Mesendoderm (in vitro differentiated cells): ENCODE measurements around the gene GAL3ST2.

Experiments used
- DNase-seq: peaks from one replicate; pipeline ENCODE4 v3.0.0; 2013
- H2AK5ac ChIP-seq: 2 replicates; pipeline ENCODE4 v1.6.1; 2013; ENCODE audit warnings: low read length, inconsistent platforms
- H2BK120ac ChIP-seq: 2 replicates; pipeline ENCODE4 v1.6.1; 2013; ENCODE audit warnings: low read depth, mild to moderate bottlenecking, low read length, moderate library complexity, mixed read lengths
- H2BK15ac ChIP-seq: replicated peaks from 2 replicates; pipeline ENCODE4 v1.6.1; 2013; ENCODE audit warnings: low read depth, mild to moderate bottlenecking, moderate library complexity
- H2BK5ac ChIP-seq: 2 replicates; pipeline ENCODE4 v1.6.1; 2013; ENCODE audit warnings: low read length, inconsistent platforms
- H3K18ac ChIP-seq: 2 replicates; pipeline ENCODE4 v1.6.1; 2013; ENCODE audit warnings: mild to moderate bottlenecking, low read length, mixed read lengths
- H3K23ac ChIP-seq: one replicate; pipeline ENCODE4 v1.6.1; 2013; ENCODE audit warnings: low read length
- H3K27ac ChIP-seq: 2 replicates; pipeline ENCODE4 v1.5.1; 2013; ENCODE audit warnings: low read depth, mild to moderate bottlenecking, inconsistent platforms, low read length, moderate library complexity
- H3K27me3 ChIP-seq: 2 replicates; pipeline ENCODE4 v1.6.1; 2013; ENCODE audit warnings: low read length, control low read depth, mild to moderate bottlenecking, inconsistent platforms; ENCODE audit not compliant: insufficient read depth, poor library complexity
- H3K36me3 ChIP-seq: 2 replicates; pipeline ENCODE4 v1.6.1; 2013; ENCODE audit warnings: low read length, inconsistent platforms; ENCODE audit not compliant: control insufficient read depth, insufficient read depth
- H3K4ac ChIP-seq: one replicate; pipeline ENCODE4 v1.6.1; 2013; ENCODE audit warnings: low read depth, mild to moderate bottlenecking, low read length, moderate library complexity
- H3K4me1 ChIP-seq: 2 replicates; pipeline ENCODE4 v1.6.1; 2013; ENCODE audit warnings: low read depth, low read length, inconsistent platforms; ENCODE audit not compliant: control insufficient read depth
- H3K4me2 ChIP-seq: 2 replicates; pipeline ENCODE4 v1.6.1; 2013; ENCODE audit warnings: low read length
- H3K4me3 ChIP-seq: 2 replicates; pipeline ENCODE4 v1.5.1; 2013; ENCODE audit warnings: mild to moderate bottlenecking, low read length
- H3K56ac ChIP-seq: one replicate; pipeline ENCODE4 v1.6.1; 2013; ENCODE audit warnings: low read length
- H3K79me1 ChIP-seq: 2 replicates; pipeline ENCODE4 v1.6.1; 2013; ENCODE audit warnings: low read length, inconsistent platforms
- H3K79me2 ChIP-seq: 2 replicates; pipeline ENCODE4 v1.6.1; 2013; ENCODE audit warnings: mild to moderate bottlenecking, low read length; ENCODE audit not compliant: control insufficient read depth, insufficient read depth
- H3K9ac ChIP-seq: 2 replicates; pipeline ENCODE4 v1.6.1; 2013; ENCODE audit warnings: low read length, inconsistent platforms
- H4K5ac ChIP-seq: one replicate; pipeline ENCODE4 v1.6.1; 2013; ENCODE audit warnings: low read length
- H4K8ac ChIP-seq: one replicate; pipeline ENCODE4 v1.6.1; 2013; ENCODE audit warnings: low read depth, mild to moderate bottlenecking, control low read depth, low read length, moderate library complexity
- WGBS: extraction: QIAGEN DNeasy Blood & Tissue Kit; methylation state at CpG from one replicate; pipeline ENCODE4 v1.1.7; 2013; ENCODE audit warnings: low lambda C conversion rate, missing lambda C conversion rate; ENCODE audit not compliant: insufficient coverage; ENCODE audit errors: extremely low coverage; 5-methylcytosine and 5-hydroxymethylcytosine counted together

The GAL3ST2 gene

DNA sequence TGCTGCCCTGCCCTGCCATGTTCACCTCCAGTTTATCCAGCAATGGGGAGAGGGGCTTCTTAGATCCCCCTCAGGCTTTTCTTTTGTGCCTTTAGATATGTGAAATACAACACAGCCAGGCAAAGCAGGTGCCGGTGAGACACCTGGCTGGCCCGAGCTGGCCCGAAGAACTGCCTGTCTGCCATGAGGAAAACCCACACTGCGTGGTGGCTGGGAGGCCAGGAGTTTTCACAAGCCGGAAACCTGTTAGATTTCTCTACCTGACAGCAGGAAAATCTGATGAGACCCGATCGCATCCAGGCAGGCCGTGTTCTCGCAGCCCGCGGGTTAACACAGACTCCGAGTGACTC lies 5.7 kb upstream of the GAL3ST2 start:
- Histone ChIP-seq H2BK120ac (no peak overlapping the region), H2BK5ac (no peak overlapping the region), H3K9ac (no peak overlapping the region), H3K4me2 (no peak overlapping the region), H3K27ac (no peak overlapping the region), H2AK5ac (no peak overlapping the region), H3K18ac (no peak overlapping the region), H3K4ac (no peak overlapping the region), H4K8ac (no peak overlapping the region), H2BK15ac (no peak overlapping the region), H3K23ac (no peak overlapping the region), H3K27me3 (no peaks in the 10 kb centered on the region), H3K56ac (no peak overlapping the region), H3K4me3 (no peak overlapping the region), H3K79me1 (no peaks in the 10 kb centered on the region), H3K36me3 (no peaks in the 10 kb centered on the region), H3K4me1 (peaks cover 2% of the 10 kb centered on the region), H3K79me2 (no peaks in the 10 kb centered on the region), H4K5ac (no peak overlapping the region)
- DNase-seq: no peak
- WGBS: no CpG with 5 or more reads among the region's 12 CpGs

GRCh38 chr2:241771286-241772062 lies 5.1 kb upstream of the GAL3ST2 start:
- Histone ChIP-seq H3K36me3 (no peaks in the 10 kb centered on the region), H3K79me2 (no peaks in the 10 kb centered on the region), H2BK5ac (no peak overlapping the region), H3K4ac (no peak overlapping the region), H3K4me2 (no peak overlapping the region), H4K5ac (no peak overlapping the region), H3K27ac (no peak overlapping the region), H2AK5ac (no peak overlapping the region), H2BK15ac (no peak overlapping the region), H3K4me1 (peaks cover 2% of the 10 kb centered on the region), H3K56ac (peak overlapping the region; percentile 10), H3K18ac (no peak overlapping the region), H3K79me1 (no peaks in the 10 kb centered on the region), H3K9ac (no peak overlapping the region), H3K23ac (no peak overlapping the region), H3K4me3 (no peak overlapping the region), H4K8ac (no peak overlapping the region), H2BK120ac (no peak overlapping the region), H3K27me3 (no peaks in the 10 kb centered on the region)
- DNase-seq: peak; percentile 42
- WGBS: no CpG with 5 or more reads among the region's 38 CpGs

DNA sequence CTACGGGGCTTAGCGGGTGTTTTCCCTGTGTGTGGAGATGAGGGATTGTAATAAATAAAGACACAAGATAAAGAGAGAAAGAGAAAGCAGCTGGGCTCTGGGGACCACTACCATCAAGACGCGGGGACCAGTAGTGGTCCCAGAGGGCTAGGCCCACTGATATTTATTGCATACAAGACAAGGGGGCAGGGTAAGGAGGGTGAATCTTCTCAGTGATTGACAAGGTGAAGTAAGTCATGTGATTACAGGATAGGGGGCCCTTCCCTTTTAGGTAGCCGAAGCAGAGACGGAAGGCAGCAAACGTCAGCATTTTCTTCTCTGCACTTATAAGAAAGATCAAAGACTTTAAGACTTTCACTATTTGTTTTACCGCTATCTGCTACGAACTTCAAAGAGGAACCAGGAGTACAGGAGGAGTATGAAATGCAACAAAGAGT lies 4.5 kb upstream of the GAL3ST2 start:
- H3K36me3 ChIP-seq: no peaks in the 10 kb centered on the region
- no peak overlapping the region for H3K23ac ChIP-seq
- H3K4me2 ChIP-seq: no peak overlapping the region
- no peak overlapping the region for H3K18ac ChIP-seq
- H2BK120ac ChIP-seq: no peak overlapping the region
- H2BK15ac ChIP-seq: no peak overlapping the region
- H3K9ac ChIP-seq: no peak overlapping the region
- H2BK5ac ChIP-seq: no peak overlapping the region
- no peak overlapping the region for H3K56ac ChIP-seq
- peaks cover 2% of the 10 kb centered on the region for H3K4me1 ChIP-seq
- no peaks in the 10 kb centered on the region for H3K79me2 ChIP-seq
- H2AK5ac ChIP-seq: no peak overlapping the region
- H3K27ac ChIP-seq: no peak overlapping the region
- H3K4me3 ChIP-seq: no peak overlapping the region
- WGBS: no CpG with 5 or more reads among the region's 9 CpGs
- no peaks in the 10 kb centered on the region for H3K27me3 ChIP-seq
- no peak overlapping the region for H3K4ac ChIP-seq
- no peak overlapping the region for H4K8ac ChIP-seq
- DNase-seq: no peak
- no peaks in the 10 kb centered on the region for H3K79me1 ChIP-seq
- H4K5ac ChIP-seq: no peak overlapping the region

DNA sequence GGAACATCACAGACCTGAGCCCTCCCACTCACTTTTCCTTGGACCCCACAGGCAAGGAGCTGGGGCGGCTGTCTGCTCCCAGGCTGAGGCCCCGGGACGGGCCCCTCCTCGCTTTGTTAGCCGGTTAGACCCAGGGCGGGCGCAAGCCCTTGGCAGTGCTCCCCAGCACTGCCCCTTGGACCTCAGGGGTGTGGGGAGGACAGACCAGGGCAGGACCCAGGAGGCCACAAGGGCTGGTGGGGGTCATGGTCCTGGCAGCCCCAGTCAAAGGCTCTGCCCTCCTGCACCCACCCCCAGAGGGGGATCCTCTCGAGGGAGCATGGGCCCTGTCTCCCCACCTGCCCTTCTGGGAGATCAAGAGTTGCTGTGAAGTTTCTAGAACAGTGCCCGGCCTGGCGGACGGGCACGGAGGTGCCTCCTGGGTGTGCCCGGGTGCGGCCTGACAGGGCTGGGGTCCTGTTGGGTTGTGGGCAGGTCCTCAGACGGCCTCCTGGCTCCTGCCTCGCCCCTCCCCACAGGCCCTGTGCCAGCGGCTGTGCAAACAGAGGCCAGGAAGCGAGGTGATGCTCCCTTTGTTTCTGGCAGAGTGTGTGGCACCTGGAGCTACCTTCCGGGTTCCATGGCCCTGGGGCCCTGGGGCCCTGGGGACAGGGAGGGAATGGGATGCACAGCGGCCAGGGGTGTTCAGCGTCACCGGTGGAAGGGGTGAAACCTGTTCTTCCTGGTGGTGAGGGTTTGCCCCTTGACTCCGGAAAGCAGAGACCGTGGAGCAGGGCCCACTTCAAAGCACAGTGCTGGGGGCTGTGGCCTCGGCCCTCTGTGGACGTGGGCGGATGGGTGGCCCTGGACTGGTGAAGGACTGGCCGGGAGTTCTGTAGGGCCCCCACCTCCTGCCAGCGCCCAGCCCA lies 2.9 kb upstream of the GAL3ST2 start:
- H2BK5ac ChIP-seq: no peak overlapping the region
- no peak overlapping the region for H3K4ac ChIP-seq
- no peak overlapping the region for H3K9ac ChIP-seq
- no peak overlapping the region for H2BK15ac ChIP-seq
- no peak for DNase-seq
- H2AK5ac ChIP-seq: no peak overlapping the region
- H3K79me2 ChIP-seq: no peaks in the 10 kb centered on the region
- H3K79me1 ChIP-seq: no peaks in the 10 kb centered on the region
- no peak overlapping the region for H3K4me3 ChIP-seq
- H3K27me3 ChIP-seq: no peaks in the 10 kb centered on the region
- no peak overlapping the region for H2BK120ac ChIP-seq
- no peaks in the 10 kb centered on the region for H3K36me3 ChIP-seq
- H3K23ac ChIP-seq: no peak overlapping the region
- H4K5ac ChIP-seq: no peak overlapping the region
- H3K18ac ChIP-seq: no peak overlapping the region
- no peak overlapping the region for H3K27ac ChIP-seq
- H4K8ac ChIP-seq: no peak overlapping the region
- peak overlapping the region; percentile 7 for H3K56ac ChIP-seq
- no CpG with 5 or more reads among the region's 29 CpGs for WGBS
- H3K4me1 ChIP-seq: peaks cover 4% of the 10 kb centered on the region
- no peak overlapping the region for H3K4me2 ChIP-seq

- H3K27me3 ChIP-seq: no peaks in the 10 kb centered on the region
- H3K27ac ChIP-seq: no peak overlapping the region
- H3K4me2 ChIP-seq: no peak overlapping the region
- H3K79me1 ChIP-seq: no peaks in the 10 kb centered on the region
- H4K5ac ChIP-seq: no peak overlapping the region
- no peak overlapping the region for H4K8ac ChIP-seq
- no peak overlapping the region for H2BK15ac ChIP-seq
- no peak for DNase-seq
- WGBS: no CpG with 5 or more reads among the region's 40 CpGs
- H3K4me1 ChIP-seq: peaks cover 4% of the 10 kb centered on the region
- H3K9ac ChIP-seq: no peak overlapping the region
- H3K4ac ChIP-seq: no peak overlapping the region
- H2BK120ac ChIP-seq: no peak overlapping the region
- H2AK5ac ChIP-seq: no peak overlapping the region
- H2BK5ac ChIP-seq: no peak overlapping the region
- no peak overlapping the region for H3K56ac ChIP-seq
- H3K18ac ChIP-seq: no peak overlapping the region
- H3K23ac ChIP-seq: no peak overlapping the region
- no peak overlapping the region for H3K4me3 ChIP-seq
- no peaks in the 10 kb centered on the region for H3K36me3 ChIP-seq
- H3K79me2 ChIP-seq: no peaks in the 10 kb centered on the region
Observed at GRCh38 chr2:241774419-241775222, 2.0 kb upstream of the GAL3ST2 start.
